NB4 (cell line): Measurements from ENCODE around the gene CNNM1.

Experiments used
- CTCF ChIP-seq: IDR thresholded peaks from one replicate; pipeline ENCODE4 v1.5.1; 2012; ENCODE audit warnings: low read depth, low read length
- MAX ChIP-seq: IDR thresholded peaks from 2 replicates; pipeline ENCODE4 v1.6.1; 2011; ENCODE audit warnings: low read depth, low read length
- POLR2A ChIP-seq: IDR thresholded peaks from 2 replicates; pipeline ENCODE4 v1.6.1; 2011; ENCODE audit warnings: mild to moderate bottlenecking; ENCODE audit not compliant: insufficient read length; ENCODE audit errors: extremely low read depth

GRCh38 chr10:99394256-99394655, 65.1 kb downstream of the CNNM1 start:
- TF ChIP-seq CTCF (no peak), POLR2A (no peak), MAX (no peak)
